Measurements from ENCODE around the gene CTPS1. TPM values are rescaled to one million over a fixed set of nuclear protein-coding genes. Genes with fewer than 3 reads are reported as not detected.
A peak's percentile ranks its signal among the peaks of the same experiment; 100 is the strongest.

Gene CTPS1
- total RNA-seq, 1 donor from 2014 or later: 31.2 TPM

DNA sequence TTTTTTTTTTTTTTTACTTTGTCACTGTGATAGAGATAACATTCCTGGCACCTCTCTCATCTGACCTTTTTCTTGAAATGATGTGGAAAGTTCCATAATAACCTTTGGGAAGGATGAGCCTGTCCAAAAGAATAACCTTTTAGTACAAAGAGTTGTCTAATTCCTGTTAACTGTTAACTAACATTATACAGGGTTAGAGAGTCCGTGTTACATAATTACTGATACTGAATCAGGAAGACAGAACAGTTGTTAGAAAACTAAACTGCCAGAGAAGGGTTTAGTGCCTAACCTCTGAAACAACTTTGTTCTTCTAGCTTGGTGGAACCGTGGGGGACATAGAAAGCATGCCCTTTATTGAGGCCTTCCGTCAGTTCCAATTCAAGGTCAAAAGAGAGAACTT, 8.8 kb downstream of the CTPS1 start:
- Histone ChIP-seq H3K27ac (no peak overlapping the region), H3K27me3 (no peaks in the 10 kb centered on the region), H3K4me1 (peaks cover 37% of the 10 kb centered on the region), H3K9me3 (no peaks in the 10 kb centered on the region), H3K36me3 (peaks cover 0 to 63% of the 10 kb centered on the region in 2 donors), H3K4me3 (no peak overlapping the region)
- intact Hi-C loops (cut with DNase I): no loop called here
- TF ChIP-seq POLR2A (IDR thresholded peaks at IDR 0.05): no peak
- TF ChIP-seq POLR2AphosphoS5 (IDR thresholded peaks at IDR 0.05; ENCODE audit: insufficient read depth in 1 of 2, low read depth in 1 of 2): no peak
- TF ChIP-seq, protein P1, sequence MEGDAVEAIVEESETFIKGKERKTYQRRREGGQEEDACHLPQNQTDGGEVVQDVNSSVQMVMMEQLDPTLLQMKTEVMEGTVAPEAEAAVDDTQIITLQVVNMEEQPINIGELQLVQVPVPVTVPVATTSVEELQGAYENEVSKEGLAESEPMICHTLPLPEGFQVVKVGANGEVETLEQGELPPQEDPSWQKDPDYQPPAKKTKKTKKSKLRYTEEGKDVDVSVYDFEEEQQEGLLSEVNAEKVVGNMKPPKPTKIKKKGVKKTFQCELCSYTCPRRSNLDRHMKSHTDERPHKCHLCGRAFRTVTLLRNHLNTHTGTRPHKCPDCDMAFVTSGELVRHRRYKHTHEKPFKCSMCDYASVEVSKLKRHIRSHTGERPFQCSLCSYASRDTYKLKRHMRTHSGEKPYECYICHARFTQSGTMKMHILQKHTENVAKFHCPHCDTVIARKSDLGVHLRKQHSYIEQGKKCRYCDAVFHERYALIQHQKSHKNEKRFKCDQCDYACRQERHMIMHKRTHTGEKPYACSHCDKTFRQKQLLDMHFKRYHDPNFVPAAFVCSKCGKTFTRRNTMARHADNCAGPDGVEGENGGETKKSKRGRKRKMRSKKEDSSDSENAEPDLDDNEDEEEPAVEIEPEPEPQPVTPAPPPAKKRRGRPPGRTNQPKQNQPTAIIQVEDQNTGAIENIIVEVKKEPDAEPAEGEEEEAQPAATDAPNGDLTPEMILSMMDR (IDR thresholded peaks at IDR 0.05): no peak
- DNase-seq (ENCODE audit: extremely low spot score in 2 of 2): no peak

DNA sequence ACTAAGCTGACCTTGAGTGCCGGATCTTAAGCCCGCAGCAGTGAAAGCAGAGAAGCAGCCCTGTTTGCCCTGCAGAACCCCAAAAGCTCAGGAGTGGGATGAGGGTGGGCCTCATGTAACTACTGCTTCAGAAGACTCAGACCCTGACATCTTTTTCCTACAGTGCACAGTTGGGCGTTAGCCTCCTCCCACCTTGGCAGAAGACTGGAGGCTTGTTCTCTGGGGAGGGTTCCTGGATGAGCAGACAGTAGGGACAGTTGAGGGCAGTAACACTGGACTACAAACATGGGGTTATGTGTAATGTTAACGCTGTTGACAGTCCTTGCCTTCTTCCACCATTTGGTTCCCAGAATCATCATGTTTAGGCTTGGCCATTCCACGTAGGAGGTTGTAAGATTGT, 9.6 kb downstream of the CTPS1 start:
- intact Hi-C loops (cut with DNase I): no loop called here
- H3K4me1 ChIP-seq: peaks cover 29% of the 10 kb centered on the region
- H3K4me3 ChIP-seq: no peak overlapping the region
- H3K27ac ChIP-seq: no peak overlapping the region
- TF ChIP-seq, protein P1 (IDR thresholded peaks at IDR 0.05): no peak
- no peak for DNase-seq (ENCODE audit: extremely low spot score in 2 of 2)
- H3K27me3 ChIP-seq: no peaks in the 10 kb centered on the region
- no peaks in the 10 kb centered on the region for H3K9me3 ChIP-seq
- H3K36me3 ChIP-seq: peaks cover 0 to 63% of the 10 kb centered on the region in 2 donors

DNA sequence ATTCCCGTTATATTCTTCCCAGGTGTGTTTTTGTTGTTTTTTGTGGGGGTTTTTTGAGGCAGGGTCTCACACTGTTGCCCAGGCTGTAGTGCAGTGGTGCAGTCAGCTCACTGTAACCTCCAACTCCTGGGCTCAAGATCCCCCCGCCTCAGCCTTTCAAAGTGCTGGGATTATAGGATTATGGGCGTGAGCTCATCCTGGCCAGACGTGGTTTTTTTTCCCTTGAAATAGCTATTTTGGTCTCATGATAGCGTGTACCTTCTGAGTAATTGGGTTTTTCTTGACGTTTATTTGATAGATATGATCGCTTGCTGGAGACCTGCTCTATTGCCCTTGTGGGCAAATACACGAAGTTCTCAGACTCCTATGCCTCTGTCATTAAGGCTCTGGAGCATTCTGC, 17.6 kb downstream of the CTPS1 start:
- Histone ChIP-seq H3K27me3 (no peaks in the 10 kb centered on the region), H3K4me1 (no peaks in the 10 kb centered on the region), H3K36me3 (peaks cover 0 to 44% of the 10 kb centered on the region in 2 donors), H3K9me3 (no peaks in the 10 kb centered on the region), H3K4me3 (no peak overlapping the region), H3K27ac (no peak overlapping the region)
- intact Hi-C loops (cut with DNase I): no loop called here
- no peak for DNase-seq (ENCODE audit: extremely low spot score in 2 of 2)
- no peak for TF ChIP-seq POLR2AphosphoS5 (IDR thresholded peaks at IDR 0.05; ENCODE audit: insufficient read depth in 1 of 2, low read depth in 1 of 2)
- TF ChIP-seq, protein P1 (IDR thresholded peaks at IDR 0.05): no peak
- no peak for TF ChIP-seq POLR2A (IDR thresholded peaks at IDR 0.05)

DNA sequence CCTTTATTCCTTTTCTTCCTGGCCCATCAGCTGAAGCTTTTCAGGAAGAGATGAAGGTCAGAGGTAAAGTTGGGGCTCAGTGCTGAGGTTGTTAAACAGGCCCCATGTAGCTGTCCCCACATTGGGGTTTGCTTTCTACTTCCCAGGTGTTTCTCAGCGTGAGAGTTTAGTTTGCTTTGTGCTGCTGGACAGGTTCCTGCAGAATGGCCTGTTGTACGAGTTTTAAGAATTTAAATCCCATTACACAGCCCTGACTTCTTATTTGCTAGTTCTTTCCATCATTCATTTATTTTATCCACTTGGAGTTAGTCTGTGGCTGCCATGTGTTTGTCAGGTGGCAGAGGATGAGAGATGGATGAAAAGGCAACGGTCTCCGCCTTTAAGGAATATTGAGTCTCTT, 19.2 kb downstream of the CTPS1 start:
- Histone ChIP-seq H3K4me1 (peaks cover 10% of the 10 kb centered on the region), H3K27me3 (no peaks in the 10 kb centered on the region), H3K36me3 (peaks cover 0 to 43% of the 10 kb centered on the region in 2 donors), H3K27ac (no peak overlapping the region), H3K9me3 (no peaks in the 10 kb centered on the region), H3K4me3 (no peak overlapping the region)
- DNase-seq (ENCODE audit: extremely low spot score in 2 of 2): no peak
- TF ChIP-seq, protein P1 (IDR thresholded peaks at IDR 0.05): no peak
- TF ChIP-seq POLR2AphosphoS5 (IDR thresholded peaks at IDR 0.05; ENCODE audit: insufficient read depth in 1 of 2, low read depth in 1 of 2): no peak
- no peak for TF ChIP-seq POLR2A (IDR thresholded peaks at IDR 0.05)
- intact Hi-C loops (cut with DNase I): no loop called here

DNA sequence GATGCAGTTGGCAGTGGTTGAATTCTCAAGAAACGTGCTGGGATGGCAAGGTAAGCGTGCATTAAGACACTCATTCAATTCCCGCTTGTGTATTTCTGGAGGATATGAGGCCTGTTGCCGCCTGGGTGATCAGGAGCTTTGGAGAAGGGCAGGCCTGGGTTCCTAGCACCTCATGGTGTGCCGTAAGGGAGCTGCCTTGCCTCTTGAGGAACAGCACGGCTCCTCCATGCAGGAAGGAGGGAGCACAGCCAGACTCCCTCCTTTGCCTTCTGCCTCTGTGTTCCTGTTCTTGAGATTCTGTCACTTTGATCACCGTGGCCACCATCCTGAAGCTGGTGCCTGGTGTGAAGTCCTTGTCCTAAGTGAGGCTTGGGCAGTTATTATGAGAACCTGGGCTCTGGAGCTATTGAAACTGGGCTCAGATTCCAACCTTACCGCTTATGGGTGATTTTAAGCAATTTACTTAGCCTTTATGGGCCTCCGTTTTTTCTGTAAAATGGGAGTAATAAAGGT, 23.7 kb downstream of the CTPS1 start:
- H3K36me3 ChIP-seq: peaks cover 0 to 45% of the 10 kb centered on the region in 2 donors
- TF ChIP-seq POLR2A (IDR thresholded peaks at IDR 0.05) (no peak), POLR2AphosphoS5 (IDR thresholded peaks at IDR 0.05; ENCODE audit: insufficient read depth in 1 of 2, low read depth in 1 of 2) (no peak)
- TF ChIP-seq, protein P1 (IDR thresholded peaks at IDR 0.05): no peak
- peak overlapping the region; percentile 34 for H3K27ac ChIP-seq
- no peak overlapping the region for H3K4me3 ChIP-seq
- no peak for DNase-seq (ENCODE audit: extremely low spot score in 2 of 2)
- no peaks in the 10 kb centered on the region for H3K9me3 ChIP-seq
- intact Hi-C loops (cut with DNase I): no loop called here
- peaks cover 10% of the 10 kb centered on the region for H3K4me1 ChIP-seq
- no peaks in the 10 kb centered on the region for H3K27me3 ChIP-seq
